Measurements from ENCODE around the gene TRIM32.

Gene TRIM32

DNA sequence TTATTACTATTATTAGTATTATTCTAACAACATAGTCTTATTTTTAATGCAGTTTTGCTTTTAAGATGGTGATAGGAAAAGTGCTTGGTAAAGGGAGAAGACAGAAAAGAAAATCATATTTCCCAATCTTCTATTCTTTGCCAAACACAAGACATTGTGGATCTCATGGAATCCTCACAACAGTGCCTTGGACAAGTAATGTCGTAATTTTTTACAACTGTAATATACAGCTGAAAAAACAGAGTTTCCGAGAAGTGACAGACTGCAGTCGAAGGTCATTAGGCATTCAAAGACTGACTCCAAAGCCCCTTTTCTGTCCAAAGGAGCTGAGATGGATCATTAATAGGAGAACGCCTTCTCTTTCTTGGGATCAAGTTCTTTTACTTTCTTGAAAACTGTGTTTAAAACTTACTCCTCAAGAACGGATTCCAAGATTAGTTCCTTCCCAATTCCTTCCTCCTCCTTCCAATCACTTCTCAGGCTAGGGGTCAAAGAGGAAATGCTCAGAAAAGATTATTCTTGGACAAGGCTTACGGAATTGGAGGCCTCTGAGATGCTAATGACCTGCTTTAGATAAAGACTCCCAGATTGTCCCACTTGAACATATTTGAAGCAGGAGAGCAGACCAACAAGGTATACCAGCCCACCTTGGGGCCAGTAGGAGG, 24.3 kb upstream of the TRIM32 start:
- Histone ChIP-seq H3K36me3 (ENCODE audit: control insufficient read depth in 4 of 4, insufficient read depth in 4 of 4, low read length in 3 of 4) (no peaks in the 10 kb centered on the region), H3K27me3 (replicated peaks in 2 of 5; ENCODE audit: control insufficient read depth in 4 of 5, insufficient read depth in 5 of 5, low read length in 4 of 5) (peaks cover 0 to 4% (median 0%) of the 10 kb centered on the region in 5 experiments), H3K4me1 (ENCODE audit: control extremely low read depth in 1 of 4, control insufficient read depth in 4 of 4, insufficient read depth in 4 of 4, low read length in 3 of 4) (no peaks in the 10 kb centered on the region), H3K4me3 (ENCODE audit: control insufficient read depth in 1 of 7, extremely low read depth in 1 of 7, insufficient read depth in 4 of 7, low read depth in 2 of 7, low read length in 6 of 7) (no peak overlapping the region), H3K9me3 (ENCODE audit: control extremely low read depth in 1 of 5, control insufficient read depth in 4 of 5, insufficient read depth in 2 of 5, low read depth in 1 of 5, low read length in 4 of 5) (no peaks in the 10 kb centered on the region), H3K27ac (ENCODE audit: insufficient read depth in 1 of 2, low read depth in 1 of 2, low read length in 2 of 2, poor library complexity in 1 of 2, severe bottlenecking in 2 of 2) (no peak overlapping the region)
- CTCF ChIA-PET, result interaction anchor here (1.5 to 2.1 kb wide), 2 partner anchors 13 to 1073 kb away, joined by 3 to 10 read pairs; no protein-coding TSS in a partner anchor
- POLR2A ChIA-PET, result no interaction called here
- no peak for DNase-seq
- WGBS (ENCODE audit: insufficient coverage), result 97% methylated on average over 5 of the region's 6 CpGs

DNA sequence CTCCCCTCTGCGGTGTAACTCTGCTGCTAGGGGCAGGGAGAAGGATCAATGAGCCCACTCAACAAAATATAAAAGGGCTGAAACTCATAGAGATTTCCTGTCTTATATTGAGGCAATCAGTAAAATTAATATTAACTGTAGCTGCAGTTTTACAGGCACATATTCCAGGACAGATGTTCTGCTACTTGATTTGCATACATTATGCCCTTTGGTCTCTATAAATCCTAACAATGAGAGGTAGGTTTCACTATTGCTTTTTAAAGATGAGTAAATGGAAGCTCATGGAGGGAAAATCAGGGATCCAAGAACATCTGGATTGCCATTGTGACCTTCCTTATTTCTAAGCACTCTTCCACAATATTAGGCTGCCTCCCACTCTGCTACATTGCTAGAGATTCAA, 23.5 kb upstream of the TRIM32 start:
- no peak overlapping the region for H3K27ac ChIP-seq (ENCODE audit: insufficient read depth in 1 of 2, low read depth in 1 of 2, low read length in 2 of 2, poor library complexity in 1 of 2, severe bottlenecking in 2 of 2)
- H3K9me3 ChIP-seq (ENCODE audit: control extremely low read depth in 1 of 5, control insufficient read depth in 4 of 5, insufficient read depth in 2 of 5, low read depth in 1 of 5, low read length in 4 of 5), result no peaks in the 10 kb centered on the region
- WGBS (ENCODE audit: insufficient coverage), result 83% methylated on average over 1 of the region's 1 CpG
- POLR2A ChIA-PET, result no interaction called here
- no peak overlapping the region for H3K4me3 ChIP-seq (ENCODE audit: control insufficient read depth in 1 of 7, extremely low read depth in 1 of 7, insufficient read depth in 4 of 7, low read depth in 2 of 7, low read length in 6 of 7)
- CTCF ChIA-PET, result interaction anchor here (2.8 kb wide), 1 partner anchor 1070 kb away, joined by 17 read pairs; no protein-coding TSS in a partner anchor
- peaks cover 0 to 4% (median 0%) of the 10 kb centered on the region in 5 experiments for H3K27me3 ChIP-seq (replicated peaks in 2 of 5; ENCODE audit: control insufficient read depth in 4 of 5, insufficient read depth in 5 of 5, low read length in 4 of 5)
- no peaks in the 10 kb centered on the region for H3K36me3 ChIP-seq (ENCODE audit: control insufficient read depth in 4 of 4, insufficient read depth in 4 of 4, low read length in 3 of 4)
- DNase-seq, result no peak
- H3K4me1 ChIP-seq (ENCODE audit: control extremely low read depth in 1 of 4, control insufficient read depth in 4 of 4, insufficient read depth in 4 of 4, low read length in 3 of 4), result no peaks in the 10 kb centered on the region

DNA sequence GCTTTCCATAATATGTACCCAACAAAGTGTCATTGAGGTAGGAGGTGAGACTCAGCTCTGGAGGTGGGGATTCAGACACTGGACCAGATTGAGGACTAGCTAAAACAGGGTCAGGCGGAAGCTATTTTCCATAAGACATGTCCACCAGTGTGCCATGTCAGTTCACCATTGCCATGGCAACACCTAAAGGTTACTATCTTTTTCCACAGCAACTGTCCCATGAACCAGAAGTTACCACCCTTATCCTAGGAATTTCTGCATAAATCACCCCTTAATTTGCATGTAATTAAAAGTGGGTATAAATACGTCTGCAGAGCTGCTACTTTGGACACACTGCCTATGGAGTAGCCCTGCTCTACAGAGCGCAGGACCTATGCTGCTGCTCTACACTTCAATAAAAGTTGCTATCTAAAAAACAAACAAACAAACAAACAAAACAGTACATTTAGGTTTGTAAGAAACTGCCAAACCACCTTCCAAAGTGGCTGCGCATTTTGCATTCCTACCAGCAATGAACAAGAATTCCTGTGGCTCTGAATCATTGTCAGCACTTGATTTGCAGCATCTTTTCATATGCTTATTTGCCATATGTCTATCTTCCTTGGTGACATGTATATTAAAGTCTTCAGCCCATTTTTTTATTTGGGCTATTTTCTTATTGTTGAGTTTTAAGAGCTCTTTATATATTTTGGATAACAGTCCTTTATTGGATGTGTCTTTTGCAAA, 18.0 kb upstream of the TRIM32 start:
- 100% methylated on average over 2 of the region's 4 CpGs for WGBS (ENCODE audit: insufficient coverage)
- Histone ChIP-seq H3K27ac (ENCODE audit: insufficient read depth in 1 of 2, low read depth in 1 of 2, low read length in 2 of 2, poor library complexity in 1 of 2, severe bottlenecking in 2 of 2) (no peak overlapping the region), H3K4me1 (ENCODE audit: control extremely low read depth in 1 of 4, control insufficient read depth in 4 of 4, insufficient read depth in 4 of 4, low read length in 3 of 4) (no peaks in the 10 kb centered on the region), H3K4me3 (ENCODE audit: control insufficient read depth in 1 of 7, extremely low read depth in 1 of 7, insufficient read depth in 4 of 7, low read depth in 2 of 7, low read length in 6 of 7) (no peak overlapping the region), H3K36me3 (ENCODE audit: control insufficient read depth in 4 of 4, insufficient read depth in 4 of 4, low read length in 3 of 4) (no peaks in the 10 kb centered on the region), H3K9me3 (ENCODE audit: control extremely low read depth in 1 of 5, control insufficient read depth in 4 of 5, insufficient read depth in 2 of 5, low read depth in 1 of 5, low read length in 4 of 5) (peaks cover 2 to 12% (median 4%) of the 10 kb centered on the region in 5 experiments), H3K27me3 (replicated peaks in 2 of 5; ENCODE audit: control insufficient read depth in 4 of 5, insufficient read depth in 5 of 5, low read length in 4 of 5) (no peaks in the 10 kb centered on the region)
- ChIA-PET POLR2A (no interaction called here), CTCF (no interaction called here)
- no peak for DNase-seq

DNA sequence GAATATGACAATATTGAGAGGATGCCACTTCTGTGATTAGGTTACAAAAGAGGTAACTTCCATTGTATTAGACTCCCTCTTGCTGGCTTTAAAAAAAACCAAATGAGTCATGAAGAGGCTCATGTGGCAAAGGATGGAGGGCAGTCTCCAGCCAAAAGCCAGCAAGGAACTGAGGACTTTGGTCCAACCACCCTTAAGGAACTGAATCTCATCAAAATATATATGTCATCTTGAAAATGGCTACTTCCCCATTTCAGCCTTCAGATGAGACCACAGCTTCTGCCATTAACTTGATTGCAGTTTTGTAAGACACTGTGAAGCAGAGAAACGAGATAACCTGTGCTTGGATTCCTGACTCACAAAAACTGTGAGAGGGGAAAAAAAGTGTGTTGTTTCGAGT, 15.5 kb upstream of the TRIM32 start:
- no peaks in the 10 kb centered on the region for H3K27me3 ChIP-seq (replicated peaks in 2 of 5; ENCODE audit: control insufficient read depth in 4 of 5, insufficient read depth in 5 of 5, low read length in 4 of 5)
- CTCF ChIA-PET, result no interaction called here
- WGBS (ENCODE audit: insufficient coverage), result no CpG with 5 or more reads among the region's 2 CpGs
- peak in 2 of 3 donors; percentile 21 to 33 for DNase-seq
- no peaks in the 10 kb centered on the region for H3K36me3 ChIP-seq (ENCODE audit: control insufficient read depth in 4 of 4, insufficient read depth in 4 of 4, low read length in 3 of 4)
- no peak overlapping the region for H3K4me3 ChIP-seq (ENCODE audit: control insufficient read depth in 1 of 7, extremely low read depth in 1 of 7, insufficient read depth in 4 of 7, low read depth in 2 of 7, low read length in 6 of 7)
- POLR2A ChIA-PET, result no interaction called here
- H3K9me3 ChIP-seq (ENCODE audit: control extremely low read depth in 1 of 5, control insufficient read depth in 4 of 5, insufficient read depth in 2 of 5, low read depth in 1 of 5, low read length in 4 of 5), result peaks cover 3 to 20% (median 11%) of the 10 kb centered on the region in 5 experiments
- no peak overlapping the region for H3K27ac ChIP-seq (ENCODE audit: insufficient read depth in 1 of 2, low read depth in 1 of 2, low read length in 2 of 2, poor library complexity in 1 of 2, severe bottlenecking in 2 of 2)
- no peaks in the 10 kb centered on the region for H3K4me1 ChIP-seq (ENCODE audit: control extremely low read depth in 1 of 4, control insufficient read depth in 4 of 4, insufficient read depth in 4 of 4, low read length in 3 of 4)

DNA sequence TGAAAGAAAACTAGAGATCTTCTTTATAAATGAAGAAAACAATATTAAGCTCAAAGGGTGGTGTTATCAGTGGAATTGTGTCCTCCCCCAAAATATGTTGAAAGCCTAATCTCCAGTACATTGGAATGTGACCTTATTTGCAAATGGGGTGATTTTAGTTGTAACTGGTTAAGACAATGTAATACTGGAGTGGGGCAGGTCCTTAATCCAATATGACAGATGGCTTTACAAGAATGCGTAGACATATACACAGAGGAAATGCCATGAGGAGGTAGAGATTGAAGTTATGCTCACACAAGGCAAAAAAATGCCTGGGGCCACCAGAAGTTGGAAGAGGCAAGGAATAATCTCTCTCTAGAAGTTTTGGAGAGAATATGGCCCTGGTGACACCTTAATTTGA, 13.7 kb upstream of the TRIM32 start:
- WGBS (ENCODE audit: insufficient coverage), result no CpG with 5 or more reads among the region's 1 CpG
- Histone ChIP-seq H3K4me3 (ENCODE audit: control insufficient read depth in 1 of 7, extremely low read depth in 1 of 7, insufficient read depth in 4 of 7, low read depth in 2 of 7, low read length in 6 of 7) (no peak overlapping the region), H3K27me3 (replicated peaks in 2 of 5; ENCODE audit: control insufficient read depth in 4 of 5, insufficient read depth in 5 of 5, low read length in 4 of 5) (no peaks in the 10 kb centered on the region), H3K9me3 (ENCODE audit: control extremely low read depth in 1 of 5, control insufficient read depth in 4 of 5, insufficient read depth in 2 of 5, low read depth in 1 of 5, low read length in 4 of 5) (peaks cover 3 to 20% (median 11%) of the 10 kb centered on the region in 5 experiments), H3K27ac (ENCODE audit: insufficient read depth in 1 of 2, low read depth in 1 of 2, low read length in 2 of 2, poor library complexity in 1 of 2, severe bottlenecking in 2 of 2) (no peak overlapping the region), H3K4me1 (ENCODE audit: control extremely low read depth in 1 of 4, control insufficient read depth in 4 of 4, insufficient read depth in 4 of 4, low read length in 3 of 4) (no peaks in the 10 kb centered on the region), H3K36me3 (ENCODE audit: control insufficient read depth in 4 of 4, insufficient read depth in 4 of 4, low read length in 3 of 4) (no peaks in the 10 kb centered on the region)
- DNase-seq, result no peak
- POLR2A ChIA-PET, result no interaction called here
- CTCF ChIA-PET, result no interaction called here

DNA sequence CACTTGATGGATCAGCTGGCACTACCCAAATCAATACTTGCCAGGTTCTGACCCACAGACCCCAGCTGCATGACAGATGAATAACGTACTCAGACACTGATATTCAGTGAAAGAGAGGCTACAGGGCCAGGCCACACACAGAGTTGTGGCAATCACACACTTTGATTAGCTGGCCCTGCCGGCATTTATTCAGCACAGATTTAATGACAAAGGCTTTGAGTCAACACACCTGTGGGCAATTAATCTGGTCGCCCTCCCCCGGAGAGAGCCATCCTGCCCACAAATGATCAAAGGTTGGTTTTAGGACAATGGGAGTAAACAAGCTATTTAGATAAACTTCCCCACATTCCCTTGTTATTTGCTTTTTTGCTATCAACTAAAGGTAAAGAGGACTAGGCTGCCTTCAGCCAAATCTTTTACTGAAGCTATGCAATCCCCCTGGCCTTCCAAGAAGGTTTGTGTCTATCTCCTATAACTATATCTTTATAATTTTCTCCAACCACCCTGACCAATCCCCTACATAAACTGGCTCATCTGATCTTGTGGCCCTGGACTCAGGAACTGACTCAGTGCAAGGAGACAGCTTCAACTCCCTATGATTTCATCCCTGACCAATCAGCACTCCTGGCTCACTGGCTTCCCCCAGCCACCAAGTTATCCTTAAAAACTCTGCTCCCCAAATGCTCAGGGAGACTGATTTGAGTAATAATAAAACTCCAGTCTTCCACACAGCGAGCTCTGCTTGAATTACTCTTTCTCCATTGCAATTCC, 12.7 kb upstream of the TRIM32 start:
- Histone ChIP-seq H3K4me3 (ENCODE audit: control insufficient read depth in 1 of 7, extremely low read depth in 1 of 7, insufficient read depth in 4 of 7, low read depth in 2 of 7, low read length in 6 of 7) (no peak overlapping the region), H3K9me3 (ENCODE audit: control extremely low read depth in 1 of 5, control insufficient read depth in 4 of 5, insufficient read depth in 2 of 5, low read depth in 1 of 5, low read length in 4 of 5) (peaks cover 3 to 20% (median 11%) of the 10 kb centered on the region in 5 experiments), H3K27me3 (replicated peaks in 2 of 5; ENCODE audit: control insufficient read depth in 4 of 5, insufficient read depth in 5 of 5, low read length in 4 of 5) (no peaks in the 10 kb centered on the region), H3K4me1 (ENCODE audit: control extremely low read depth in 1 of 4, control insufficient read depth in 4 of 4, insufficient read depth in 4 of 4, low read length in 3 of 4) (no peaks in the 10 kb centered on the region), H3K27ac (ENCODE audit: insufficient read depth in 1 of 2, low read depth in 1 of 2, low read length in 2 of 2, poor library complexity in 1 of 2, severe bottlenecking in 2 of 2) (no peak overlapping the region), H3K36me3 (ENCODE audit: control insufficient read depth in 4 of 4, insufficient read depth in 4 of 4, low read length in 3 of 4) (no peaks in the 10 kb centered on the region)
- CTCF ChIA-PET, result interaction anchor here (1.1 kb wide), 1 partner anchor 1081 kb away, joined by 3 read pairs; no protein-coding TSS in a partner anchor
- no peak for DNase-seq
- 93% methylated on average over 3 of the region's 5 CpGs for WGBS (ENCODE audit: insufficient coverage)
- POLR2A ChIA-PET, result no interaction called here

DNA sequence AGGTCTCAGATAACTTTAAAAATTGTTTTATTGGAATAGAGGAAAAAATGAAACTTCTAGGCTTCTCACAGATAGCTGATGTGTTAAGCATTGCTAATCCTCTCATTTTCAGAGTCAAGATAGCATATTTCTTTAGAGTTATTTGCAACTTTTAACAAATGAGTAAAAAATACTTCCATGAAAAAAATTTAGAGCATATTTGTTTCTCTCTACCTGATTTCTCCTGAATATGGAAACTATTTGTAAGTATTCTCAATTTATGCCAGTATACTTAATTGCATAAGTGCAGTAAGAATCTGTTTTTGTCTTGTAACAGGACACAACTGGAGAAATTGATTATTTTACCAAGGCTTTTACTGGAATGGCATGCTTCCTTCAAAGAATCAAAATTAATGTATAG, 3.6 kb upstream of the TRIM32 start:
- no peaks in the 10 kb centered on the region for H3K9me3 ChIP-seq (ENCODE audit: control extremely low read depth in 1 of 5, control insufficient read depth in 4 of 5, insufficient read depth in 2 of 5, low read depth in 1 of 5, low read length in 4 of 5)
- H3K27ac ChIP-seq (ENCODE audit: insufficient read depth in 1 of 2, low read depth in 1 of 2, low read length in 2 of 2, poor library complexity in 1 of 2, severe bottlenecking in 2 of 2), result no peak overlapping the region
- peaks cover 0 to 17% (median 11%) of the 10 kb centered on the region in 4 experiments for H3K4me1 ChIP-seq (ENCODE audit: control extremely low read depth in 1 of 4, control insufficient read depth in 4 of 4, insufficient read depth in 4 of 4, low read length in 3 of 4)
- H3K36me3 ChIP-seq (ENCODE audit: control insufficient read depth in 4 of 4, insufficient read depth in 4 of 4, low read length in 3 of 4), result no peaks in the 10 kb centered on the region
- ChIA-PET POLR2A (no interaction called here), CTCF (no interaction called here)
- H3K4me3 ChIP-seq (ENCODE audit: control insufficient read depth in 1 of 7, extremely low read depth in 1 of 7, insufficient read depth in 4 of 7, low read depth in 2 of 7, low read length in 6 of 7), result no peak overlapping the region
- peak in 2 of 3 donors; percentile 10 to 17 for DNase-seq
- no peaks in the 10 kb centered on the region for H3K27me3 ChIP-seq (replicated peaks in 2 of 5; ENCODE audit: control insufficient read depth in 4 of 5, insufficient read depth in 5 of 5, low read length in 4 of 5)
